ENCODE measurements around the gene ABHD17C.
"Not testable (repeated sequence)": the region's sequence is repeated elsewhere in the genome, so short reads cannot be mapped to it uniquely, and the experiment has no call there.

The ABHD17C gene

DNA sequence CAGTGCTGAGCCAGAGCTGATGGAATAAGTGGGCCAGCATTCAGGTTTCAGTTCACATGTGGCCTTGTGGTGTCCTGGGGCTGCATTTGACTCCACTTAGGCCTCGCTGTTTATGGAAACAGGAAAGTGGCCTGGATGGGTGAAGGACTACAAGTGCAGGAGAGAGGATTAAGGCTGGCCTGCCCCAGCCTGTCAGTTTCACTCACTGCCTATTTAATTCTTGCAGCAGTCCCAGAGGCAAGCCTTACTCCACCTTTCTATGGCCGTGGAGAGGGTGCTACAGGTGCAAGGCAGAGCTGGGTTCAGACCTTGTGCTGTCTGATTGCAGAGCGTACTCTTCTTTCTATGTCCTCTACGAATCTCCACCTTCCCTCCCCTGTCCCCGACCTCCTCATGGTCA, 37.7 kb downstream of the ABHD17C start:
- no peak for DNase-seq

DNA sequence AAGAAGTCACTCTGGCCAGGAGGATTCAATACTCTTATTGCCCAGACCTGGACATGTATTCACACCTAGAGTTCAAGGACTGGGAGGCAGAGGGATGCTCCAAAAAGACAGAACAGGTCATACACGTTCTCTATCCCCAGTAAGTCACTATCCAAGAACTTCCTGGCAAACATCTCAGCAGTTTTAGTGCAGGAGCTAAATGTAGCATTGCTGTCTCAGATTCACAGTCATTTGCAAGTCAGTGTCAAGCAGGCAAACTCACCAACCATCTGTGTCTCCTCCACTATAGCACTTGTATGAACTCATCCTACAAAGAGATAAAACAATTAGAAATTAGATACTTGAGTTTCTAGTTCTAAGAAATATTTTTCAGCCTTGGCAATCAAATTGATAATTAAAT, 38.4 kb downstream of the ABHD17C start:
- no peak for DNase-seq

DNA sequence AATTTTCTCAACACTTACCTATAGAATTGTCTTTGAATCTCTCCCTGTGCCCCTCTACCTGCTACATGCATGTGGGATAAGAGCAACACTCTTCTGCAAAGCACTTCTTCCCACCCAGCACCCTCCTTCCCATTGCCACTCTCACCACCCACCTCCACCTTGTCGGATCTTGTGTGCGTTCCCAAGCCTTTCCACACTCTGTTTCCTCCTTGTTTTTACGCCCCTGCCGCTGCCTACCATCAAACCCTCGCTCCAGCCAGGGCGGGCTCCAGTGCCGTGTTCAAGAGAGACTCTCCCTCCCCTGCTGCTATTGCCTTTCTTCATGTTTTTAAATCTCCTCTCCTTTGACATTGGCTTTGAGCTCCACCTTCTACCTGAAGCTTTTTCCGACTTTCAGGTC, 40.2 kb downstream of the ABHD17C start:
- DNase-seq = no peak

DNA sequence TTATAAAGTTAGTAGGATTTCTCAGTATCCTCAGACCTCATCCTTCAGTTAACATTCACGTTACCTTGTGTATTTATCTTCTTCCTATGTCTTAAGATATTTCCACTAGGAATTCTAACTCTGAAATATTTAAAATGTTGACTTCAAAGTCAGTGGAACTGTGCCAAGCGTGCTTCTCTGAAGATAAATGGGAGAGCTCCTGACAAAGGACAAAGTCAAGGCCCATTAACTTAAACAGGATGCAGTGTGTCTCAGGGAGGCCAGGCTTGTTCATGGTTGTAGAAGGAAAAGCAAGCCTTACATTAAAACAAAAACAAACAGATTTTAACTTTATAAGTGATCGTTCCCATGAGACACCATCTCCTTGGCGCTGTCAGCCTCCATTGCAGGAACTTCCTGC, 41.5 kb downstream of the ABHD17C start:
- DNase-seq = no peak

DNA sequence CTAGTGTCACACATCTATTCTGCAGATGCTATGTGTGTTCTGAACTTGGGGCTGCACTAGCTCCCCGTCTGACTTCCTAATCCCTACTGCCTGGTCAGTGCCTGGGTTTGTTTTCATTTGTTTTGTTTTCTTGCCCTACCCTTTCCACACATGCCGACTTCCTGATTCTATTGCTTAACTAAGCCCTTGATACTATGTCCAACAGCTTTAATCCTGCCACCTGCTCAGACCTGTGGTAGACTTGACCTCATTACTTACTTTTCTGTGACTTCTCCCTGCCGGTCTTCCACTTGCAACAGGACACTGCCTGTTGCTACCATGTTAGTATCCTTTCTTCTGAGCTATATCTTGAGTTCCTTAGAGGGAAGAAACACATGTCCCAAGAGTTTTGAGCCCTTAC, 44.8 kb downstream of the ABHD17C start:
- no peak for DNase-seq

DNA sequence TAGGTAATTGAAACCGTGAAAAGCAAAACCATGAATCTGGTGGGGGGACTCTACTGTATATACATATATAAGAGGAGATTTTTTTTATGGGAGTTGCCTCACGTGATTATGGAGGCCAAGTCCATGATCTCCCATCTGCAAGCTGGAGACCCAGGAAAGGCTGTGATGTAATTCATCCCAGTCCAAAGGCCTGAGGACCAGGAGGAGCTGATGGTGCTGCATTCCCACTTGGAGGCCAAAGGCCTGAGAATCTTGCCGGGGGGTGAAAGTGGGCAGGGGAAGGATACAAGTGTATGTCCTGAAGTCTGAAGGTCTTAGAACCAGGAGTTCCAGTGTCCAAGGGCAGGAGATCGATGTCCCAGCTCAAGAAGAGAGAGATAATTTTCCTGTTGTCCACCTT, 47.0 kb downstream of the ABHD17C start:
- DNase-seq = no peak

DNA sequence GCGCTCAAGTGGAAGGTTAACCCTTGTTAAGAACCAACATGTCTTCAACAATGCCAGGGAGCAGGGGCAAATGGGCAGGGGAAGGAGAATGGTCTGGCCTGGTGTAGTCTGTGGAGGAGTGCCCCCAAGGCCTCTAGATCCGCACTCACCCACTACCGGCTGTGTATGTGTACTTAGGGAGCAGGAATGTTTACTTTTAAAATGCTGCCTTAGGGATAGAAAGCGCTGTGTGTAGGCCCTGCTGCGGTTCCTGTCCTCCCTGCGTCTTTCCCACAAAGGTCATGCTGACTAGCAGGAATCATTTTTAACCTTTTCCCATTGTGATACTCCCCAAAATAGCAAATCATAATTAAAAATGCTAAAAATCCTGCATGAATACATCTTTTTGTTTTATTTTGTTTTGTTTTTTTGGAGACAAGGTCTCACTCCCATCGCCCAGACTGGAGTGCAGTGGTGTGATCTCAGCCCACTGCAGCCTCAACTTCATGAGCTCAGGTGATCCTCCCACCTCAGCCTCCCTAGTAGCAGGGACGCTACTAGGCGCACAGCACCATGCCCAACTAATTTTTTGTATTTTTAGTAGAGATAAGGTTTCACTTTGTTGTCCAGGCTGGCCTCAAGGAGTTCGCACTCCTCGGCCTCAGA, 48.2 kb downstream of the ABHD17C start:
- no peak for DNase-seq

DNA sequence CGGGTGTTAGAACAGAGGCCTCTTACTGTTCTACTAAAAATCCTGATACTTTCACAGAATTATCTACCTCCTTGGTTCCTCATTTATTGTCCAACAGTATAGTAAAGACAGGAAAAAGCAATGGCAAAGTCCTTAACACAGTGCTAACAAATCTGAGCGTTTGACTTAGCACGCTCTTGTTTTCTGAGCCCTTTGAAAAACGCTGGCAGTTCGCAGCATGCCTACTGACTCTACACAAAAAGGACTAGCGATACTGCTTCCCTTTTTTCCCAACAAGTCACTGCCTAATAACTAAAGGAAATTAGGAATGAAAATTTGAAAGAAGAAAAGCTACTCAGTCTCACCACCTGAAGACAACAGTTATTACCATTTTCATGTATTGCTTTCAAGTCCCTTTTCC, 49.3 kb downstream of the ABHD17C start:
- no peak for DNase-seq

DNA sequence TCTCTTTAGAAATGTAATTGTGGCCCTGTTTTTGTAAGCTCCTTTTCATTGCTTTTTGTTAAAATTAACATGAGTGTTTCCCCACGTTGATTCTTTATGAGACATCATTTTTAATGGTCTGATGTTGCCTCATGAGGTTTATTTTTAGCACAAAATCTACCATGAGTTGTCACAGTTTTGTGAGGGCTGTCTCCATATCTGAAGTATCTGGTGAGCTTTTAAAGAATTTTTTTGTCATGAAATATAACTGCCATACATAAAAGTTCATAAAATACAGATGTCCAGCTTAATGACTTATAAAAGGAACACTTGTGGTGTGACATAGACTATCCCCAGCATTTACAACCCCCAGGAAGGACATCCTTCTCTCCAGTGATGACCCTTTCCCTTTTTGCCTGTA, 49.7 kb downstream of the ABHD17C start:
- no peak for DNase-seq

DNA sequence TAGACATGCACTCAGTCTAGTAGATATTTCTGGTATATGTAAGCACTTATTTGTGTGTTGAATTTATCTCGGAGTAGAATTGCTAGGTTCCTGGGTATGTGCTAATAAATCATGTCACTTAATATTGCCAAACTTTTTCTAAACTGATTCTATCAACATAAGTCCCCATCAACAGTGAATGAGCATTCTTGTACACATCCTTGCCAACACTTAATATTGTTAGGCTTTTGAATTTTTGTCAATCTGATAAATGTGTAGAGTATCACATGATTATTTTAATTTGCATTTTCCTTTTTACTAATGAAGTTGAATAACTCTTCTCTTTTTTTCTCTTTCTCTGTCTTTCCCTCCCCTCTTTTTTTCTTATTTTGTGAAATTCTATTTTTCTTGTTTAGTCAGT, 50.8 kb downstream of the ABHD17C start:
- DNase-seq = no peak

DNA sequence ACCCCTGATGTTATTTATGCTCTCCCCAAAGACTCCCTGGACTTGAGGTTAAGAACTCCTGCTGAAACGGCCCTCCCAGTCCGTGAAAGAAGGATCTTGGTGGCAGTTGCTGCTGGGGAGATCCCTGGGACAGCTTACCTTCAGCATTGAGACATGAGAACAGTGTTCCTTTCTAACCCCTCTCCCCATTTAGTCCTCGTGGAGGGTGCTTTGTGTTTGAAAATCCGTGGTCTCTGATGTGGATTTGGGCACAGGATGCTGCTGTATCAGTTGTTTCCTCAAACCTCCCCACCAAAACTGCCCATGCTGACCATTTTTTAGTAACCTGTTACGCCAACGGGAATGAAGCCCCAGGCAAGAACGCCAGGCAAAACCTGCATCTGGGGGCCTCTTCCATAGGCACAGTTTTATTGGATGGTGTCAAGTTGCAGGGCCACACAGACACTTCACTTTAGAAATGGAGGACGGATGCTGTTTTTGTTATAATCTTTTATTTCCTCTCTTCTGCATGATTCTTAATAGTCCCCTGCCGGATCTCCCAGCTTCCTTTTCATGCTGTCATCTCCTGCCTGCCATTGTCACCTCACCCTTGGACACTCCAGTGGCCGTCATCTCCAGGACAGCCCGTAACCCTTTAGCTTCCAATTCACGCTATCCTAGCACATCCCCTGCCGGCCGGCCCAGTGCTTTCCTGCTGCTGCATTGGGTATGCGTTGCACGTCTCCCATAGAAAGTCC, 52.4 kb downstream of the ABHD17C start:
- no peak for DNase-seq

DNA sequence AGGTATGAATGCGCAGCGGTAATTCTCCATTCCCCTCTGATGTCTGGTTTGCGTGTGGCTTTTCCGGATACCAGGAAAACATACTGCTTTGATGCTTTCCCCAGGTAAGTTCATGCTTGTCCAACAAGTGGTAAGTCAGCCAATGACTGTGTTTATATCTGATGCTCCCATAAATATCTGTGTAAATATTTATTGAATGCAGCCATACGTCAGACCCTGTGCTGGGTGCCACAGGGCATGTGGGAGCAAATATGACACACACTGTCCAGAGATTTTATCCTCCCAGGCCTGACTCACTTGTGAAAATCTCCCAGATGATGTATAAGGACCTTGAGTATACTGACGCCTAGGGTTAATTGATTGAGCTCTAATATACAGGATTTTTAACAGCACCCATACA, 54.5 kb downstream of the ABHD17C start:
- no peak for DNase-seq

DNA sequence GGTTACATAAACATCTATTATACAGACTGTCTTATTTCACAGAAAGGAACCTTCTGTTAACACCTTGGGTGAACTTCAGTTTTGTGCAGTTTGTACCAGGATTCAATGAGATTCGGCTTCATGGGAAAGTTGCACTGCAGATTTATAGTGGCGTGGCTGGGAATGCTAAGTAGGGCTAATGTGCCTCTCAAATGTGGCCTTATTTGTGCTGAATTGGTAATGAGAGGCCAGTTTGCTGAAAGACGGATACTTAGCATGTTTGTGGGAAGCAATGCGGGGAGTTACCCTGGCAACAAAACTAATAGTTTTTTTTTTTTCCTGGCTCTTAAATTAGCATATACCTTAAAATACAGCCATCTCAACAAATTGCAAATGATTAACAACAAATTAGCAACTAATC, 55.5 kb downstream of the ABHD17C start:
- DNase-seq = no peak

DNA sequence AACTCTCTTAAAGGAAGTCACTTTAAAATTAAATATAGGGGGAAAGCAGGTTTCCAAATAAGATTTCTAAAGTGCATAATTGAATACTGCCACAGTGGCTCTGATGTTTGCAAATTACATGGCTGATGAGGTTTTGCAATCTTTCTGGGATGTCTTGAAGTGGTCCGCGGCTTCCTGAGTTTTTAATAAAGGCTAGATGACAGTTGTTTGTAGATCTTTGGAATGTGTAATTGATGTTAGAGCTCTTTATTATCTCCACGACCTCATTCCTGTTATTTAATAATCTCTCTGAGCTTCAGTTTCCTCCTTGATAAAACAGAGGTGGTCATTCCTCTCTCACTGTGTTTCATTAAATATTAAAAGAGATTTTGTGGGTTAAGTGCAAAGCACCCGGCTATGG, 57.1 kb downstream of the ABHD17C start:
- DNase-seq = no peak

DNA sequence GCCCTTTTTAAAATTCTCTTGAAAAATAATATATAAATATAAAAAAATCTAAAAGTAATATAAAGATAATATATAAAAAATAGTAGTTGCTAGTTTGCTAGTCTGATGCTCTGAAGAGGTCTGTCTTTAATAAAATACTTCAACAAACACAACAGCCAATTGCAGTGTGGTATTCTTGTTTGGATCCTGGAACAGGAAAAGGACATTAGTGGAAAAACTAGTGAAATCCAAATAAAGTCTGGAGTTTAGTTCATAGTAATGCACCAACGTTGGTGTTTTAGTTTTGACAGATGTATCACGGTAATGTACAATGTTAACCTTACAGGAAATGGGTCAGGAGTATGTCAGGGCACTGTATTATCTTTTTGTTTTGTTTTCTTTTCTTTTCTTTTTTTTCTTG, 58.1 kb downstream of the ABHD17C start:
- DNase-seq = no peak

DNA sequence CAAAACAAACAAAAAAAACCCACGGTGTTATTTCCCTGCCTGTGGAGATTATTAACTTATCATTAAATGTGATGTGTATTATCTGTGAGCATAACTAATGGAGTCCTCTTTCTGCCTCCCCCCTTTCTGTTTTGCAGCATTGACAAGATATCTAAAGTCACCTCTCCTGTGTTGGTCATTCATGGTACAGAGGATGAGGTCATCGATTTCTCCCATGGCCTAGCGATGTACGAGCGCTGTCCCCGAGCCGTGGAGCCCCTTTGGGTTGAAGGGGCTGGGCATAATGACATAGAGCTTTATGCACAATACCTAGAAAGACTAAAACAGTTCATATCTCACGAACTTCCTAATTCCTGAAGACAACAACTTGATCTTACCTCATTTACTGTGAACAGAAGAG, 58.9 kb downstream of the ABHD17C start:
- no peak for DNase-seq

DNA sequence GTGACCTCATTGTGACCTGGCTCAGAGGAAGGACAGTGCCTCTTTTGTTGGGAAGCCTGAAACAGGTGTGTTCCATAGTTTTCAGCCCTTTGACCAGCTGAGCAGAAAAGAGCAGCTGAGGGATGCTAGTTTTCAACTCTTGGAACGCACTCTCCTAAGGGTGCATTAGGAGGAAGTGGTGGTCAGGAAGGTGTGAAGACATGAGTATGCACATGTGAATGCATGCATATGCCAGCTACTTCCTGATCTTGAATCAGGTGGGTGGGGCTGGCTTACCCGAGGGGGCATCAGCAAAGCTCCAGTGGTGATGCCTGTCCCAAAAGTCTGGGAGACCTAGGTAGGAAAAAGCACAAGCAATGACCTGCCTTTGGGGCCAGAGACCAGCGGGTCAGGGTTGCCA, 60.8 kb downstream of the ABHD17C start:
- DNase-seq = no peak

DNA sequence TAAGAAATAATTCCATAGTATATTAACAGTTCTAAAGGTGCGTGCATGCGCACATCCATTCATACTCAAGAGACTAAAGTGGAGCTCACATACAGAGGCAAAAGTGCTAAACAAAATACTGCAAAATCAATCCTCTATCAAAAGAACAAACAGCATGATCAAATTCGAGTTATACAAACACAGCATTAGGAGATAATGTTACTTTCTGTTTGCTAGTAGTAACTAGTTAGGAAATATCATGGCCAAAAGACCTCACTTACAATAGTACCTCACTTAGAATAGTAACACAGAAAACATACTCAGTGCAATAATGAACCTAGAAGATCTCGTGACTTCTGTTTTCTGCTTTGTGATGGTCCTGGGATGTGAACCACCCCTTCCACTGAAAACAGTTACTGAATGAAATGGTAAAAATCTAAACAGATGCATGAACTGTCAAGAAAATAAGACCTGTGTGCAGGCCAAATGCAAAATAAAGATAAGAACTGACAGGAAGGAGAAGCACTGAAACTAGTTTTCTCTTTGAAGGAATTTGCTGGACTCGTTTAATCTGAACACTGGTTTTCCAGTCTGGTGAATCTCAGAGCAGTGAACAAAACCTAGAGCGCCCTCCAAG, 63.1 kb downstream of the ABHD17C start:
- no peak for DNase-seq

DNA sequence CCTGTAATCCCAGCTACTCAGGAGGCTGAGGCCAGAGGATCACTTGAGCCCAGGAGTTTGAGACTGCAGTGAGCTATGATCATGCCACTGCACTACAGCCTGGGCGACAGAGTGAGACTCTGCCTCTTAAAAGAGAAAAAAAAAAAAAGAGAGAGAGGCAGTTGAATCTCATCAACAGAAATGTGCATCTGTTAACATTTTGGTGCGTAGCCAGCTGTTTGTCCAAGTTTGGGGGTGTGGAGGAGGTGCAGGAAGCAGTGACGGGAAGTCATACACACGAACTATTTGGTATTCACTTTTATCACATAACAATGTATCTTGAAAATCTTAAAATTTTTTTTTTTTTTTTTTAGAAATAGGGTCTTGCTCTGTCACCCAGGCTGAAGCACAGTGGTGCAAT, 65.8 kb downstream of the ABHD17C start:
- no peak for DNase-seq

DNA sequence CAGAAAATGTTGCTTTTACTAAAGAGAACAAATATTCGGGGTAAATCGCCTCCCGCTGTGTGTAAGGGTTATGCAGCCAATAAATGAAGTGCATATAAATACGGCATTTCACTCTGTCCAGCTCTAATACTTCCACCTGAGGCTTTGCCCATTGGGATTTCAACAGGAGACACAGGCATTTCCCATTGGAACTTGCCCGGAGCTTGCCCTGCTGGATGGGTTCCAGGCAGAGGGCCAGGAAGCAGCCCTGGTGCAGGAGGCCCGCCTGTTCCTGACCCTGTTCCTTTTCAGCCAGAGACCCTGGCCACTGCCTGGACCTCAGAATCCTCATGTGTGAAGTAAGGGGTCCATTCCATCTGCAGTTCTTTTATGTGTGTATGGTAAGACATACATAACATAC, 66.6 kb downstream of the ABHD17C start:
- no peak for DNase-seq

DNA sequence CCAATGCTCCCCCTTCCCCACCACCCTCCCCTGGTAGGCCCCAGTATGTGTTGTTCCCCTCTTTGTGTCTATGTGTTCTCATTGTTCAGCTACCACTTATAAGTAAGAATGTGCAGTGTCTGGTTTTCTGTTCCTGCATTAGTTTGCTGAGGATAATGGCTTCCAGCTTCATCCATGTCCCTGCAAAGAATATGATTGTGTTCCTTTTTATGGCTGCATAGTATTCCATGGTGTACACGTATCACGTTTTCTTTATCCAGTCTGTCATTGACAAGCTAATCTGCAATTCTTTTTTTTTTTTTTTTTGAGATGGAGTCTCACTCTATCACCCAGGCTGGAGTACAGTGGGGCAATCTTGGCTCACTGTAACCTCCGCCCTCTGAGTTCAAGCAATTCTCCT, 68.1 kb downstream of the ABHD17C start:
- not testable (repeated sequence) for DNase-seq

DNA sequence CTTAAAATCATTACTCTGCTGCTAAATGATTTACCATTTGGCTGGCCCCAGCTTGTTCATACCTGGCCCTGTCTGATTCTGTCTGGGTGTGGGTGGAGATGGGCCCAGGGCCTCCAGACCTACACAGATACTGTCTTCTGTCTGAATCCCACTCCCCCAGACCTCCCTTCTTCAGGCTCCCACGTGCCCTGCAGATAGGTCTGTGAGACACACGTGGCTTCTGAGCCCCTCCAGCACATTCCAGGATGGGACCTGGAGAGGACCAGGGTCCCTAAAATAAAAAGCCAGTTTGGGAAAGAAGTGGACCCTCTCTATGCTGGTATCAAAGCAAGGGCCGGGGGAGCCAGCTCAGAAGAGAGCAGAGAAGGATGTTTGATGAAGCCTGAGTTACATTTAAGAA, 69.4 kb downstream of the ABHD17C start:
- DNase-seq = no peak

DNA sequence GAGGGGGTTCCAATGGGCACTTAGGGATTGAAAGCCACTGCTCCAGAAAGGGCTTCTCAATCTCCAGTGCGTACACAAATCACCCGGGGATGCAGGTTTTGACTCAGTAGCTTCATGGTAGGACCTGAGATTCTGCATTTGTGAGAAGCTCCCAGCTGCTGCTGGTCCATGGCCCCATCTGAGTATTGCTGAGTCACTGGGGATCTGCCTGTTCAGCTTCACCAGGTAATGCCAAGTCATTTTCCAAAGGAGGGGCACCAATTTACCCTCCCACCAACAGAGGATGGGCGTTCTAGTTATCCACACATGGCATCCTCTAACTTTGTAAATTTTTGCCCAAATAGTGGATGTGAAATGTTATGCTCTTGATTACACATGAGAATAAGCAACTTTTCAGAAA, 71.2 kb downstream of the ABHD17C start:
- DNase-seq = no peak

DNA sequence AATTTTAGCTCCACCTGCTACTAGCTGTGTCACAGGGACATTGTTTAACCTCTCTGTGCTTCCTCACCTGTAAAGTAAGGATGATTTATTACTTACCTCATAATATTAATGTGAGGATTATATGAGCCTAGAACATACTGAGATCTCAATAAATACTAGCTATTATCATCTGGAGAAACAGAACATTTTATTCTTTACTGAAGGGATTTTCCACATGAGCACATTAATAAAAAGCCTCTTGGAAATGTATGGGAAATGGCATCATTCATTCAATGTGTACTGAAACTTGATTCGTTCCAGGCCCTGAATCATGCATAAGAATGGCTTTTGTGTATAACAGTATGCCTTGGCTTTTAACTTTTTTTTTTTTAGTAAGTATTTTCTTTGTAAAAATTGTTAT, 73.0 kb downstream of the ABHD17C start:
- no peak for DNase-seq

Measured in activated gamma-delta T cell treated with Interleukin-2 at 50 U/mL for 16 hours (primary cell).